ENCODE results near the gene GATB. TPM values are rescaled to one million over a fixed set of nuclear protein-coding genes. Genes with fewer than 3 reads are reported as not detected.

GATB gene
- total RNA-seq, 1 experiment from 2014 or later = 20.4 TPM

DNA sequence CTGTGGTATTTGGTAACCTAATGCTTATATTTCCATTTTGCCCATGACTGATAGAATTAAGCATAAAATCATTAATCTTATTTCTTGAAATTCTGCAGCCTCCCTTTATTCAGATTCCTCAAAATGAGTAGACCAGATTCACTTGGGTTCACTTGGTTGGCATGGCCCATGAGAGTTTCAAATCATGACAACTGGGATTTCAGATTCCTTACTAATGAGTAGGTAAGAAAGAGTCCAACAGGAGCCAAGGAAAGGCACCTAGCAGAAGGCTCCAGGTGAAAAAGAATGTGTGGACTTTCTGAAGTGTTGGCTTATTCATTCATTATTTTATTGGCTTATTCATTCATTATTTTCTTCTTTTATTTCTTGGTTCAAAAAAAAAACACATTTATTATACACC, 27.2 kb upstream of the GATB start:
- H3K36me3 ChIP-seq (ENCODE audit: low read depth, low read length) = no peaks in the 10 kb centered on the region
- no peaks in the 10 kb centered on the region for H3K9me3 ChIP-seq (ENCODE audit: low read length)
- H2AFZ ChIP-seq (ENCODE audit: low read length) = no peak overlapping the region
- H3K4me3 ChIP-seq (ENCODE audit: low read length) = no peak overlapping the region
- no peaks in the 10 kb centered on the region for H3K79me2 ChIP-seq (ENCODE audit: low read length)
- H3F3A ChIP-seq (ENCODE audit: low read length, unreplicated experiment) = no peaks in the 10 kb centered on the region
- H3K9me2 ChIP-seq (replicated peaks; ENCODE audit: low read length) = no peaks in the 10 kb centered on the region
- intact Hi-C loops (cut with micrococcal nuclease) = no loop called here
- BruUV-seq (replicated peaks) = no TSS peak
- no peak for TF ChIP-seq EZH2 (IDR thresholded peaks at IDR 0.05; ENCODE audit: low read length, unreplicated experiment)
- TF ChIP-seq EZH2phosphoT487 (IDR thresholded peaks at IDR 0.05; ENCODE audit: borderline replicate concordance, low read length) = no peak
- TF ChIP-seq CTCF (conservative IDR thresholded peaks at IDR 0.05; ENCODE audit: low read depth, low read length) = no peak
- ATAC-seq = no peak
- no peak for DNase-seq
- H3K4me2 ChIP-seq (ENCODE audit: low read length) = no peak overlapping the region
- no peaks in the 10 kb centered on the region for H3K4me1 ChIP-seq (ENCODE audit: insufficient read depth, low read length)
- ChIA-PET POLR2A (ENCODE audit: unreplicated experiment) (no interaction called here), CTCF (no interaction called here)
- H3K27me3 ChIP-seq (ENCODE audit: low read length) = no peaks in the 10 kb centered on the region
- no peaks in the 10 kb centered on the region for H4K20me1 ChIP-seq (ENCODE audit: low read length)
- no peak overlapping the region for H3K27ac ChIP-seq (ENCODE audit: low read length)
- H3K9ac ChIP-seq (ENCODE audit: low read length) = no peak overlapping the region

GRCh38 chr4:151786158-151786495, 25.3 kb upstream of the GATB start:
- Histone ChIP-seq H3F3A (ENCODE audit: low read length, unreplicated experiment) (no peaks in the 10 kb centered on the region), H3K79me2 (ENCODE audit: low read length) (no peaks in the 10 kb centered on the region), H3K27ac (ENCODE audit: low read length) (no peak overlapping the region), H3K4me1 (ENCODE audit: insufficient read depth, low read length) (no peaks in the 10 kb centered on the region), H3K4me3 (ENCODE audit: low read length) (no peak overlapping the region), H3K4me2 (ENCODE audit: low read length) (no peak overlapping the region), H3K27me3 (ENCODE audit: low read length) (no peaks in the 10 kb centered on the region), H4K20me1 (ENCODE audit: low read length) (no peaks in the 10 kb centered on the region), H3K9me3 (ENCODE audit: low read length) (no peaks in the 10 kb centered on the region), H3K36me3 (ENCODE audit: low read depth, low read length) (no peaks in the 10 kb centered on the region), H3K9me2 (replicated peaks; ENCODE audit: low read length) (no peaks in the 10 kb centered on the region), H3K9ac (ENCODE audit: low read length) (no peak overlapping the region), H2AFZ (ENCODE audit: low read length) (no peak overlapping the region)
- no TSS peak for BruUV-seq (replicated peaks)
- ChIA-PET CTCF (no interaction called here), POLR2A (ENCODE audit: unreplicated experiment) (interaction anchor here (0.6 kb wide), 1 partner anchor 14 kb away, joined by 3 read pairs; no protein-coding TSS in a partner anchor)
- DNase-seq (no peak), ATAC-seq (no peak)
- intact Hi-C loops (cut with micrococcal nuclease) = no loop called here
- TF ChIP-seq EZH2phosphoT487 (IDR thresholded peaks at IDR 0.05; ENCODE audit: borderline replicate concordance, low read length) = no peak
- TF ChIP-seq EZH2 (IDR thresholded peaks at IDR 0.05; ENCODE audit: low read length, unreplicated experiment) = no peak
- no peak for TF ChIP-seq CTCF (conservative IDR thresholded peaks at IDR 0.05; ENCODE audit: low read depth, low read length)

- CTCF ChIA-PET = no interaction called here
- Histone ChIP-seq H3K36me3 (ENCODE audit: low read depth, low read length) (no peaks in the 10 kb centered on the region), H3K79me2 (ENCODE audit: low read length) (no peaks in the 10 kb centered on the region), H3K4me2 (ENCODE audit: low read length) (no peak overlapping the region), H3K9ac (ENCODE audit: low read length) (no peak overlapping the region), H3K9me3 (ENCODE audit: low read length) (no peaks in the 10 kb centered on the region), H3K4me1 (ENCODE audit: insufficient read depth, low read length) (no peaks in the 10 kb centered on the region), H3K4me3 (ENCODE audit: low read length) (no peak overlapping the region), H2AFZ (ENCODE audit: low read length) (no peak overlapping the region), H4K20me1 (ENCODE audit: low read length) (no peaks in the 10 kb centered on the region), H3F3A (ENCODE audit: low read length, unreplicated experiment) (no peaks in the 10 kb centered on the region), H3K27me3 (ENCODE audit: low read length) (no peaks in the 10 kb centered on the region), H3K9me2 (replicated peaks; ENCODE audit: low read length) (no peaks in the 10 kb centered on the region), H3K27ac (ENCODE audit: low read length) (no peak overlapping the region)
- POLR2A ChIA-PET (ENCODE audit: unreplicated experiment) = no interaction called here
- intact Hi-C loops (cut with micrococcal nuclease) = no loop called here
- ATAC-seq (no peak), DNase-seq (no peak)
- TF ChIP-seq EZH2 (IDR thresholded peaks at IDR 0.05; ENCODE audit: low read length, unreplicated experiment) (no peak), CTCF (conservative IDR thresholded peaks at IDR 0.05; ENCODE audit: low read depth, low read length) (no peak), EZH2phosphoT487 (IDR thresholded peaks at IDR 0.05; ENCODE audit: borderline replicate concordance, low read length) (no peak)
- BruUV-seq (replicated peaks) = no TSS peak
Observed at GRCh38 chr4:151785484-151786157, 24.8 kb upstream of the GATB start.
